ENCODE results near the gene GLI3. TPM values are rescaled to one million over a fixed set of nuclear protein-coding genes. Genes with fewer than 3 reads are reported as not detected.

The GLI3 gene
- total RNA-seq, 1 experiment from 2014 or later: 45.0 TPM

DNA sequence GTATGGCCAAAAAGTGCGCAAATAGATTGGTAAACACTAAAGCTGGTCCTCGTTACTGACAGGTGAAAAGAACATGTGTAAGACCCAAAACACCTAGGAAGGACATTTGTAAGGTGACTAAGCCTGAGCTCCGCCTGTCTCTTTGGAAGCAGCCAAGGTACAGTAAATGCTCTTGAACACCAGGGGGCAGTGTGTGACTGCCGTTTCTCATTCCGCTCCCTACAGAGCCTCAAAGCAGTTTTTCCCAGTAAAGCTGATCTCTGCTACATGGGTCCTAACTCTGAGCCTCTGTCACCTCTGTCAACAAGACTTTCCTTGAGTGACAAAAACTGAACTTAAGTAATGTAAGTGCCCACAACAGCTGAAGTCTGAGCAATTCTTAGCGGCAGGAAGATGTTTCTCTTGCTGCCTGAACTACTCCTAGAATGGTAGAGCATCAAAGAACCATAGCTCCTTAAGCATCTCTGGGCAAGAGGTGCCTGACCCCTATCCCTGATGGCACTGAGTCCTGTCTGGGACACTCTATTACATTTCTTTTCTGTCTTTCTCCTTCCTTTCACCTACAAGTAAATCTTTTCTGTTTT, 296.2 kb downstream of the GLI3 start:
- no peak overlapping the region for H3K18ac ChIP-seq (ENCODE audit: insufficient read length, low read depth, low read length)
- no peak overlapping the region for H3K56ac ChIP-seq (ENCODE audit: insufficient read length, low read depth, low read length)
- H3K4me2 ChIP-seq (ENCODE audit: insufficient read depth, insufficient read length, low read length): no peak overlapping the region
- H2BK120ac ChIP-seq (ENCODE audit: low read depth, low read length, poor library complexity, severe bottlenecking): no peak overlapping the region
- no peaks in the 10 kb centered on the region for H3K79me2 ChIP-seq (ENCODE audit: insufficient read depth, low read length)
- no peak overlapping the region for H4K91ac ChIP-seq (ENCODE audit: insufficient read length, low read depth, low read length)
- no peaks in the 10 kb centered on the region for H4K20me1 ChIP-seq (ENCODE audit: control insufficient read depth, insufficient read depth, insufficient read length)
- no peak overlapping the region for H4K5ac ChIP-seq (ENCODE audit: insufficient read length, low read depth, low read length)
- H3T11ph ChIP-seq (ENCODE audit: low read length): no peak overlapping the region
- no peaks in the 10 kb centered on the region for H3K4me1 ChIP-seq (ENCODE audit: insufficient read depth, low read length)
- H2BK5ac ChIP-seq (ENCODE audit: insufficient read length, low read length): no peak overlapping the region
- H2BK12ac ChIP-seq (ENCODE audit: insufficient read length, low read depth, low read length): no peak overlapping the region
- Mint-ChIP-seq H3K4me3 (no peak overlapping the region), H3K4me1 (peaks cover 21 to 32% of the 10 kb centered on the region in 2 experiments), H3K27me3 (ENCODE audit: low read depth) (peaks cover 26% of the 10 kb centered on the region), H3K27ac (no peak overlapping the region), H3K9me3 (no peaks in the 10 kb centered on the region; a peak in 1 of 5 replicates), H3K36me3 (ENCODE audit: insufficient read depth in 1 of 3, low read depth in 3 of 3) (no peaks in the 10 kb centered on the region; a peak in 1 of 7 replicates)
- no peak overlapping the region for H4K8ac ChIP-seq (replicated peaks; ENCODE audit: insufficient read length, low read depth, low read length)
- no peaks in the 10 kb centered on the region; the same call in 1 of the 2 replicates for H3K27me3 ChIP-seq (ENCODE audit: insufficient read depth, low read length)
- no peak overlapping the region for H3K27ac ChIP-seq (ENCODE audit: insufficient read length, low read depth, low read length)
- no peak overlapping the region for H2AFZ ChIP-seq (ENCODE audit: low read length)
- no peaks in the 10 kb centered on the region for H3K9me3 ChIP-seq (ENCODE audit: control insufficient read depth, low read depth, low read length)
- no peak overlapping the region for H3K23ac ChIP-seq (ENCODE audit: insufficient read length, low read depth, low read length)
- H2BK20ac ChIP-seq (ENCODE audit: low read depth, low read length, poor library complexity, severe bottlenecking): no peak overlapping the region
- H3K4ac ChIP-seq (ENCODE audit: low read depth, low read length): no peak overlapping the region
- H3K23me2 ChIP-seq (ENCODE audit: insufficient read length, low read depth, low read length, poor library complexity, severe bottlenecking): no peaks in the 10 kb centered on the region
- no peak overlapping the region for H3K14ac ChIP-seq (ENCODE audit: insufficient read depth, low read length)
- peak; percentile 77 for DNase-seq
- H3K79me1 ChIP-seq (ENCODE audit: insufficient read depth, low read depth, low read length, poor library complexity, severe bottlenecking): no peaks in the 10 kb centered on the region
- WGBS (ENCODE audit: extremely low coverage, insufficient read length, low lambda C conversion rate): no CpG with 5 or more reads among the region's 6 CpGs
- TF ChIP-seq, protein P1, sequence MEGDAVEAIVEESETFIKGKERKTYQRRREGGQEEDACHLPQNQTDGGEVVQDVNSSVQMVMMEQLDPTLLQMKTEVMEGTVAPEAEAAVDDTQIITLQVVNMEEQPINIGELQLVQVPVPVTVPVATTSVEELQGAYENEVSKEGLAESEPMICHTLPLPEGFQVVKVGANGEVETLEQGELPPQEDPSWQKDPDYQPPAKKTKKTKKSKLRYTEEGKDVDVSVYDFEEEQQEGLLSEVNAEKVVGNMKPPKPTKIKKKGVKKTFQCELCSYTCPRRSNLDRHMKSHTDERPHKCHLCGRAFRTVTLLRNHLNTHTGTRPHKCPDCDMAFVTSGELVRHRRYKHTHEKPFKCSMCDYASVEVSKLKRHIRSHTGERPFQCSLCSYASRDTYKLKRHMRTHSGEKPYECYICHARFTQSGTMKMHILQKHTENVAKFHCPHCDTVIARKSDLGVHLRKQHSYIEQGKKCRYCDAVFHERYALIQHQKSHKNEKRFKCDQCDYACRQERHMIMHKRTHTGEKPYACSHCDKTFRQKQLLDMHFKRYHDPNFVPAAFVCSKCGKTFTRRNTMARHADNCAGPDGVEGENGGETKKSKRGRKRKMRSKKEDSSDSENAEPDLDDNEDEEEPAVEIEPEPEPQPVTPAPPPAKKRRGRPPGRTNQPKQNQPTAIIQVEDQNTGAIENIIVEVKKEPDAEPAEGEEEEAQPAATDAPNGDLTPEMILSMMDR (conservative IDR thresholded peaks at IDR 0.05): peak; percentile 94
- H2BK15ac ChIP-seq (ENCODE audit: low read depth, low read length): no peak overlapping the region
- H2AK5ac ChIP-seq (ENCODE audit: insufficient read length, low read length): no peak overlapping the region
- H3K9ac ChIP-seq (ENCODE audit: extremely low read depth, insufficient read length, low read length): no peak overlapping the region
